Activated CD8-positive, alpha-beta memory T cell treated with anti-CD3 and anti-CD28 coated beads, Interleukin-2, amount 10 ng/mL, durations not matched to agents 7 days and 5 days (primary cell): ENCODE results near the gene DAGLA. TPM values are rescaled to one million over a fixed set of nuclear protein-coding genes. Genes with fewer than 3 reads are reported as not detected.

ENCODE experiments used
- ATAC-seq: fragments of 150-1000 bp; cut with Tn5 transposase; one replicate; pipeline ENCODE4 v1.10.0; 2021; ENCODE audit warnings: moderate library complexity
- CTCF ChIA-PET: fragments of 350-600 bp; sonication (Branson Sonifier 250); formaldehyde crosslinking; loops from one replicate; lab custom pipeline; 2021; ENCODE audit warnings: antibody characterized with exemption; lab: Charles Lee
- DNase-seq: peaks from one replicate; pipeline ENCODE4 v3.0.0-alpha.2; 2020
- H3K27ac Mint-ChIP-seq: one replicate; pipeline ENCODE4 v1.8.0; 2021; ENCODE audit warnings: mild to moderate bottlenecking, mixed read lengths
- H3K27me3 Mint-ChIP-seq: one replicate; pipeline ENCODE4 v1.8.0; 2021; ENCODE audit warnings: mixed read lengths
- H3K36me3 Mint-ChIP-seq: one replicate; pipeline ENCODE4 v1.8.0; 2021; ENCODE audit warnings: mild to moderate bottlenecking, mixed read lengths
- H3K4me1 Mint-ChIP-seq: one replicate; pipeline ENCODE4 v1.8.0; 2021; ENCODE audit warnings: mixed read lengths
- H3K4me3 Mint-ChIP-seq: one replicate; pipeline ENCODE4 v1.8.0; 2021; ENCODE audit warnings: mild to moderate bottlenecking, moderate library complexity, mixed read lengths
- H3K9me3 Mint-ChIP-seq: one replicate; pipeline ENCODE4 v1.8.0; 2022; ENCODE audit warnings: low read depth, mixed read lengths
- total RNA-seq, 2 experiments: library from RNA; stranded (reverse); gene quantifications; one replicate each; pipeline ENCODE4 v1.2.3, GENCODE V29; 2021

The DAGLA gene, protein sequence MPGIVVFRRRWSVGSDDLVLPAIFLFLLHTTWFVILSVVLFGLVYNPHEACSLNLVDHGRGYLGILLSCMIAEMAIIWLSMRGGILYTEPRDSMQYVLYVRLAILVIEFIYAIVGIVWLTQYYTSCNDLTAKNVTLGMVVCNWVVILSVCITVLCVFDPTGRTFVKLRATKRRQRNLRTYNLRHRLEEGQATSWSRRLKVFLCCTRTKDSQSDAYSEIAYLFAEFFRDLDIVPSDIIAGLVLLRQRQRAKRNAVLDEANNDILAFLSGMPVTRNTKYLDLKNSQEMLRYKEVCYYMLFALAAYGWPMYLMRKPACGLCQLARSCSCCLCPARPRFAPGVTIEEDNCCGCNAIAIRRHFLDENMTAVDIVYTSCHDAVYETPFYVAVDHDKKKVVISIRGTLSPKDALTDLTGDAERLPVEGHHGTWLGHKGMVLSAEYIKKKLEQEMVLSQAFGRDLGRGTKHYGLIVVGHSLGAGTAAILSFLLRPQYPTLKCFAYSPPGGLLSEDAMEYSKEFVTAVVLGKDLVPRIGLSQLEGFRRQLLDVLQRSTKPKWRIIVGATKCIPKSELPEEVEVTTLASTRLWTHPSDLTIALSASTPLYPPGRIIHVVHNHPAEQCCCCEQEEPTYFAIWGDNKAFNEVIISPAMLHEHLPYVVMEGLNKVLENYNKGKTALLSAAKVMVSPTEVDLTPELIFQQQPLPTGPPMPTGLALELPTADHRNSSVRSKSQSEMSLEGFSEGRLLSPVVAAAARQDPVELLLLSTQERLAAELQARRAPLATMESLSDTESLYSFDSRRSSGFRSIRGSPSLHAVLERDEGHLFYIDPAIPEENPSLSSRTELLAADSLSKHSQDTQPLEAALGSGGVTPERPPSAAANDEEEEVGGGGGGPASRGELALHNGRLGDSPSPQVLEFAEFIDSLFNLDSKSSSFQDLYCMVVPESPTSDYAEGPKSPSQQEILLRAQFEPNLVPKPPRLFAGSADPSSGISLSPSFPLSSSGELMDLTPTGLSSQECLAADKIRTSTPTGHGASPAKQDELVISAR
- not detected for total RNA-seq

DNA sequence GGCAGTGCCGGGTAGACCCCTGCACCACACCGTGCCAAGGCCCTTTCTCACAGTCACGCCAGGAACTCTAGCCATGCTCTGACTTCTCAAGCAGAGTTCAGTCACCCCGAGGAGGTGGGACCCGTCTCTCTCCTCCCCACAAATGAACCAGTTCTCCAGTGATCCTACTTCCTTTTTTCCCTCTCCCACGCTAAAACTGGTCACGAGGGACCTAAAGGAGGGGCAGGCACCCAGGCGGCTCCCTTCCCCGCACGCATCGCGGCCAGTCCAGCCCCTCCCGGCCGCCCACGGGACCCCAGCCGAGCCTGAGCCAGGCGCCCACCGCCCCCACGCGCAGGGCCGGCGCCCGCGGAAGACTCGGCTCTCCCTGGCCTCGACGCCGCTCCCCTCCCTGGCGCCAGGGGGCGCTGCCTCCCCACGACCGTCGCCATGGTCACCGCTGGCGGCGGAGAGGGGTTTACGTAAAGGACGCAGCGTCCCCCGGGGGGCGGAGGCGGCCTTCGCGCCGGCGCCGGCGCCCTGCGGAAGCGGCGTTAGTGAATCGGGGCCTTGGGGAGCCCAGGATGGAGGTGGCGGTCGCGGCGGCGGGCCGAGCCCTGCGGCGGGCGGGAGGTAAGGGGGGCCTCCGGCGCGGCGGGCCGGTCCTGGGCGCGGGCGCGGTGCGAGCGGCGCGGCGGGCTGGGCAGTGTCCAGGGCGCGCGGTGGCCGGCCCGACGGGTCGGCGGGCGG, at the start of gene DAGLA:
Gene DAGLA (plus strand): TSS at position 499 of the 729 bp plus-strand sequence. CDS start 39,765 bp downstream, outside the sequence.
- Mint-ChIP-seq H3K36me3 (no peaks in the 10 kb centered on the region), H3K4me3 (peak within 1 kb of the TSS; percentile 20), H3K4me1 (peaks cover 3% of the 10 kb centered on the region), H3K9me3 (no peaks in the 10 kb centered on the region), H3K27me3 (peaks cover 34% of the 10 kb centered on the region), H3K27ac (no peak within 1 kb of the TSS)
- peak; percentile 72 for DNase-seq
- CTCF ChIA-PET, result interaction anchor here (0.9 to 6.1 kb wide), 8 partner anchors 23 to 108 kb away, joined by 3 to 54 read pairs (median 4); no protein-coding TSS in a partner anchor
- ATAC-seq, result peak; percentile 79

DNA sequence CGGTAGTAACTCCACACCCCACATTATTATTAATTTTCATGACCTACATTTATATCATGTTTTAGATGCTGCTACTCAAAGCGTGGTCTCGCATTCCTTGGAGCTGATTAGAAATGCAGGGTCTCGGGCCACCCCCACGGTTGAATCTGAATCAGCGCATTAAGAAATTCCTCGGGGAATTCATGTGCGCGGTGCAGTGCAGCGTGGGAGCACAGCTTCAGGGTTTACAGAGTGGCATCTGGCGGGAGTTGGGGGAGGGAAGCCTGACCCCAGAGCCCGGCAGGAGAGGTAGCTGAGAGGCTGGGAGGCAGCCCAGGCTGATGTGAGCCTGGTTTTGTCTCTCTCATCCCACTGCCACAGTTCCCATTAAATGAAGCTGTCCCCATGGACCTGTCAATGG, 48.1 kb upstream of the DAGLA start:
- no peak overlapping the region for H3K27ac Mint-ChIP-seq
- CTCF ChIA-PET, result no interaction called here
- H3K36me3 Mint-ChIP-seq, result no peaks in the 10 kb centered on the region
- DNase-seq (no peak), ATAC-seq (no peak)
- no peak overlapping the region for H3K4me3 Mint-ChIP-seq
- H3K27me3 Mint-ChIP-seq, result peaks cover 8% of the 10 kb centered on the region
- peaks cover 7% of the 10 kb centered on the region for H3K4me1 Mint-ChIP-seq
- no peaks in the 10 kb centered on the region for H3K9me3 Mint-ChIP-seq

DNA sequence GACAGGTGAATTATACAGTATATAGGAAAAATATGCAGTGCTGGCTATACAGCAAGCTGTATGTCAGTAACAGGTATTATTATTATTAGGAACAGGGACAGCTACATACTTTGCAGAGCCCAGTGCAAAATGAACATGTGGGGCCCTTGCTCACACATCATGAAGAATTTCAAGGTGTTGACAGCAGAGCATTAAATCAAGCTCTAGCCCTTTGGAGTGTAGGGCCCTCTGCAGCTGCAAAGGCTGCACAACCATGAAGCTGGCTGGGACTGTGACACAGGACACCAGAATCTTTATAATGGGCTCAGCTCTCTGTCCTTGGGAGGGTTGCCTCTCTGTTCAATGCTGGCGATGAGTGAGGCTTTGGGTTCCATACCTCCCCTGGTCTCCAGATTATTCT, 44.9 kb upstream of the DAGLA start:
- Mint-ChIP-seq H3K27ac (no peak overlapping the region), H3K9me3 (no peaks in the 10 kb centered on the region), H3K4me1 (no peaks in the 10 kb centered on the region), H3K4me3 (no peak overlapping the region), H3K36me3 (no peaks in the 10 kb centered on the region), H3K27me3 (peaks cover 3% of the 10 kb centered on the region)
- no peak for ATAC-seq
- no peak for DNase-seq
- CTCF ChIA-PET, result interaction anchor here (0.9 to 1.3 kb wide), 4 partner anchors 37 to 159 kb away, joined by 3 to 5 read pairs (median 3); no protein-coding TSS in a partner anchor

DNA sequence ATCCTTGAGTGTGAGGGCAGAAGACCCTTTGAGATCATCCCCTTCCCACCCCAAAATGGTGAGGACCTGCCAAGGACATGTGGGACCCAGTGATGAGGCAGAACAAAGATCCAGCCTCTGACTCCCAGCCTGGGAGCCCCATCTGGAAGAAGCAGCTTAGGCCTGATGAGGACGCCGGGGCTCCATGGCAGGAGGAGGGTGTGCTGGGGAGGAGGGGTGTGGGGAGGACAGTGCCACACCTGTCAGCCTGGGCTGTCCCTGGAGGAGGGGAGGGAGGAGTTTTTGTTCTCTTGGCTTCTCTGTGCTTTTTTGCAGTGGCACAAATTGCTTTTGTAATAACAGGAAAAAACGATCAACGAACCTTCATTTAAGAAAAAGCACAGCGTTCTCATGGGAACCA, 44.4 kb upstream of the DAGLA start:
- DNase-seq (no peak), ATAC-seq (no peak)
- Mint-ChIP-seq H3K9me3 (no peaks in the 10 kb centered on the region), H3K4me1 (no peaks in the 10 kb centered on the region), H3K36me3 (no peaks in the 10 kb centered on the region), H3K27me3 (peaks cover 3% of the 10 kb centered on the region), H3K4me3 (no peak overlapping the region), H3K27ac (no peak overlapping the region)
- CTCF ChIA-PET, result interaction anchor here (0.9 to 1.3 kb wide), 4 partner anchors 36 to 159 kb away, joined by 3 to 5 read pairs (median 3); no protein-coding TSS in a partner anchor

DNA sequence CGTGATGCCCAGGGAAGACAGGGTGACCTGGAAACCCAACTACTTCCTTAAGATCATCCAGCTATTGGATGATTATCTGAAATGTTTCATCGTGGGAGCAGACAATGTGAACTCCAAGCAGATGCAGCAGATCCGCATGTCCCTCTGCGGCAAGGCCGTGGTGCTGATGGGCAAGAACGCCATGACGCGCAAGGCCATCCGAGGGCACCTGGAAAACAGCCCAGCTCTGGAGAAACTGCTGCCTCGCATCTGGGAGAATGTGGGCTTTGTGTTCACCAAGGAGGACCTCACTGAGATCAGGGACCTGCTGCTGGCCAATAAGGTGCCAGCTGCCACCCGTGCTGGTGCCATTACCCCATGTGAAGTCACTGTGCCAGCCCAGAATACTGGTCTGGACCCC, 43.5 kb upstream of the DAGLA start:
- CTCF ChIA-PET, result interaction anchor here (1.0 kb wide), 1 partner anchor 120 kb away, joined by 3 read pairs; no protein-coding TSS in a partner anchor
- Mint-ChIP-seq H3K27me3 (no peaks in the 10 kb centered on the region), H3K27ac (no peak overlapping the region), H3K36me3 (no peaks in the 10 kb centered on the region), H3K9me3 (no peaks in the 10 kb centered on the region), H3K4me1 (no peaks in the 10 kb centered on the region), H3K4me3 (no peak overlapping the region)
- no peak for ATAC-seq
- no peak for DNase-seq

DNA sequence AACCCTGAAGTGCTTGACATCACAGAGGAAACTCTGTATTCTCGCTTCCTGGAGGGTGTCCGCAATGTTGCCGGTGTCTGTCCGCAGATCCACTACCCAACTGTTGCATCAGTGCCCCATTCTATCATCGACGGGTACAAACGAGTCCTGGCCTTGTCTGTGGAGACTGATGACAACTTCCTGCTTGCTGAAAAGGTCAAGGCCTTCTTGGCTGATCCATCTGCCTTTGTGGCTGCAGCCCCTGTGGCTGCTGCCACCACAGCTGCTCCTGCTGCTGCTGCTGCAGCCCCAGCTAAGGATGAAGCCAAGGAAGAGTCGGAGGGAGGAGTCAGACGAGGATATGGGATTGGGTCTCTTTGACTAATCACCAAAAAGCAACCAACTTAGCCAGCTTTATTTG, 42.9 kb upstream of the DAGLA start:
- CTCF ChIA-PET, result interaction anchor here (1.1 to 2.9 kb wide), 5 partner anchors 11 to 120 kb away, joined by 3 to 22 read pairs (median 4); no protein-coding TSS in a partner anchor

DNA sequence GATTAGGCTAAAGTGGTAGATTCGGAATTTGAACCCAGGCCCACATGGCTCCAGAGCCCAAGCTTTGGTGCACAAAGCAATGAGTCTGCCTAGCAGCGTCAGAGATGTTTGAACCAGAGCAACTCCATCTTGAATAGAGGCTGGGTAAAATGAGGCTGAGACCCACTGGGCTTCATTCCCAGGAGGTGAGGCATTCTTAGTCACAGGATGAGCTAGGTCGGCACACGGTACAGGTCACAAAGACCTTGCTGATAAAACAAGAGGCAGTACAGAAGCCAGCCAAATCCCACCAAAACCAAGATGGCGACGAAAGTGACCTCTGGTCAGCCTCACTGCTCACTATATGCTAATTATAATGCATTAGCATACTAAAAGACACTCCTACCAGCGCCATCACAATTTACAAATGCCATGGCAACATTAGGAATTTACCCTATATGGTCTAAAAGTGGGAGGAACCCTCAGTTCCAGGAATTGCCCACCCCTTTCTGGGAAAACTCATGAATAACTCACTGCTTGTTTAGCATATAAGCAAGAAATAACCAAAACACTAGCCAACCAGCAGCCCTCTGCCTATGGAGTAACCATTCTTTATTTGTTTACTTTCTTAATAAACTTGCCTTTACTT, 40.3 kb upstream of the DAGLA start:
- ATAC-seq, result no peak
- DNase-seq, result no peak
- no peaks in the 10 kb centered on the region for H3K36me3 Mint-ChIP-seq
- H3K27me3 Mint-ChIP-seq, result peaks cover 3% of the 10 kb centered on the region
- no peak overlapping the region for H3K4me3 Mint-ChIP-seq
- no peaks in the 10 kb centered on the region for H3K9me3 Mint-ChIP-seq
- H3K27ac Mint-ChIP-seq, result no peak overlapping the region
- H3K4me1 Mint-ChIP-seq, result no peaks in the 10 kb centered on the region
- CTCF ChIA-PET, result interaction anchor here (1.1 to 2.9 kb wide), 4 partner anchors 9 to 162 kb away, joined by 3 to 22 read pairs (median 9); no protein-coding TSS in a partner anchor

More for the DNA sequence above, 42.9 kb upstream of the DAGLA start:
- H3K4me3 Mint-ChIP-seq, result no peak overlapping the region
- H3K36me3 Mint-ChIP-seq, result no peaks in the 10 kb centered on the region
- no peak for DNase-seq
- H3K4me1 Mint-ChIP-seq, result no peaks in the 10 kb centered on the region
- H3K9me3 Mint-ChIP-seq, result no peaks in the 10 kb centered on the region
- H3K27me3 Mint-ChIP-seq, result no peaks in the 10 kb centered on the region
- ATAC-seq, result no peak
- no peak overlapping the region for H3K27ac Mint-ChIP-seq

DNA sequence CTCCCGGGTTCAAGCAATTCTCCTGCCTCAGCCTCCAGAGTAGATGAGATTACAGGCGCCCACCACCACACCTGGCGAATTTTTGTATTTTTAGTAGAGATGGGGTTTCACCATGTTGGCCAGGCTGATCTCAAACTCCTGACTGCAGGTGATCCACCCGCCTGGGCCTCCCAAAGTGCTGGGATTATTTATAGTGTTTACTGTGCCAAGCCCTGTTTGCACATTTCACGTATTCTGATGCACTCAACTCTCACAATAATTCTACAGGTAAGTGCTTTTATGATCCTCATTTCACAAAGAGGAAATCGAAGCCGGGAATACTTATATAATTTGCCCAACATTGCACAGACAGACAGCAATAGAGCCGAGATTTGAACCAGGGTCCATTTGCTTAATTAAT, 38.0 kb upstream of the DAGLA start:
- Mint-ChIP-seq H3K27ac (no peak overlapping the region), H3K4me3 (no peak overlapping the region), H3K4me1 (no peaks in the 10 kb centered on the region), H3K9me3 (no peaks in the 10 kb centered on the region), H3K27me3 (peaks cover 3% of the 10 kb centered on the region), H3K36me3 (no peaks in the 10 kb centered on the region)
- ATAC-seq, result no peak
- DNase-seq, result no peak
- CTCF ChIA-PET, result no interaction called here

DNA sequence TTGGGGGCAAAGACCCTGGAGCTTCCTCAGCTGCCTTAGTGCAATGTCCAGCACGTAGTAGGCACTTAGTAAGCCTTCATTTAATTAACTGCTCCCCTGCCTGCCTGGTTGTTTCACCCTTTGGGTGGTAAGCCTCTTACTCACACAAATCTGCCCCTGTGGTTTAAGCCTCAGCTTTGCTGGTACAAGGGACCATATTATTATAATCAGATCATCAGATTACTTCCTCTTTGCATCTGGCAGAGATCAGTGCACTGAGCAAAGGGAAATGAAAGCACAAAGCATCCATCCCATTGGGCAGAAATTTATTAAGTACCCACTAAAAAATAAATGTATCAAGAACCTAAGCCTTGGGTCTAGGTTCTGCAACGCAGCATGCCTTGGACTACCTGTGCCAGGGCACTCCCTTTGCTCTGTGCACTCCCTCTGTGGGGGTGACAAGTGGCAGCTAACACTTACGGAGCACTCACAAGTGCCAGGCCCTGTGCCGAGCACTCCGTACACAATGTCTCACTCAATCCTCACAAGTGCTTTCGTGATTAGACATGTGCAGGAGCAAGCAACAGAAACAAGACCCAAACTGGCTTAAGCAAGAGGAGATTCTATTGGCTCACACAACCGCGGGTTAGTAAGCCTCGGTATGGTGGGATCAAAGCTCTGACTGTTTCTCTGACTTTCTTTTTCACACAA, 34.9 kb upstream of the DAGLA start:
- H3K9me3 Mint-ChIP-seq, result no peaks in the 10 kb centered on the region
- no peaks in the 10 kb centered on the region for H3K36me3 Mint-ChIP-seq
- no peaks in the 10 kb centered on the region for H3K4me1 Mint-ChIP-seq
- CTCF ChIA-PET, result interaction anchor here (0.5 kb wide), 1 partner anchor 108 kb away, joined by 3 read pairs; no protein-coding TSS in a partner anchor
- no peak for DNase-seq
- H3K27ac Mint-ChIP-seq, result no peak overlapping the region
- H3K4me3 Mint-ChIP-seq, result no peak overlapping the region
- H3K27me3 Mint-ChIP-seq, result peaks cover 3% of the 10 kb centered on the region
- ATAC-seq, result no peak

DNA sequence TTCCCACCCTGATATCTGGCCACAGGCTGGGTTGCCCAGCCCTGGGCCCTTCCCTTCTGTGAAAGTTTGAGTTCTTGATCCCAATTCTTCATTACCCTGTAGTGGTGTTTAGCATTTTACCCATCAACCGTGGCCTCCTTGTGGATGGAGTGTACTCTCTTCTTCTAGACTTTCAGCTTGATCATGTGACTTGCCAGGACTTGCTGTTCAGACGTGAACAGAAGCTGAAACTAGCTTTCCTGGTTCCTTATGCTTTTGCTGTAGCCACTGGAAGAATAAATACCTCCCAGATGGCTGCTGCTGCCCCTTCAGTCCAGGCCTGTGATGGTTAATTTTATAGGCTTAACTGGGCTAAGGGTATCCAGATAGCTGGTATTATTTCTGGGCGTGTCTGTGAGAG, 32.7 kb upstream of the DAGLA start:
- H3K36me3 Mint-ChIP-seq, result no peaks in the 10 kb centered on the region
- no peak overlapping the region for H3K27ac Mint-ChIP-seq
- peaks cover 7% of the 10 kb centered on the region for H3K27me3 Mint-ChIP-seq
- no peaks in the 10 kb centered on the region for H3K9me3 Mint-ChIP-seq
- ATAC-seq, result no peak
- no peak overlapping the region for H3K4me3 Mint-ChIP-seq
- CTCF ChIA-PET, result interaction anchor here (1.2 to 4.1 kb wide), 3 partner anchors 9 to 86 kb away, joined by 3 to 22 read pairs (median 3); no protein-coding TSS in a partner anchor
- DNase-seq, result no peak
- no peaks in the 10 kb centered on the region for H3K4me1 Mint-ChIP-seq

DNA sequence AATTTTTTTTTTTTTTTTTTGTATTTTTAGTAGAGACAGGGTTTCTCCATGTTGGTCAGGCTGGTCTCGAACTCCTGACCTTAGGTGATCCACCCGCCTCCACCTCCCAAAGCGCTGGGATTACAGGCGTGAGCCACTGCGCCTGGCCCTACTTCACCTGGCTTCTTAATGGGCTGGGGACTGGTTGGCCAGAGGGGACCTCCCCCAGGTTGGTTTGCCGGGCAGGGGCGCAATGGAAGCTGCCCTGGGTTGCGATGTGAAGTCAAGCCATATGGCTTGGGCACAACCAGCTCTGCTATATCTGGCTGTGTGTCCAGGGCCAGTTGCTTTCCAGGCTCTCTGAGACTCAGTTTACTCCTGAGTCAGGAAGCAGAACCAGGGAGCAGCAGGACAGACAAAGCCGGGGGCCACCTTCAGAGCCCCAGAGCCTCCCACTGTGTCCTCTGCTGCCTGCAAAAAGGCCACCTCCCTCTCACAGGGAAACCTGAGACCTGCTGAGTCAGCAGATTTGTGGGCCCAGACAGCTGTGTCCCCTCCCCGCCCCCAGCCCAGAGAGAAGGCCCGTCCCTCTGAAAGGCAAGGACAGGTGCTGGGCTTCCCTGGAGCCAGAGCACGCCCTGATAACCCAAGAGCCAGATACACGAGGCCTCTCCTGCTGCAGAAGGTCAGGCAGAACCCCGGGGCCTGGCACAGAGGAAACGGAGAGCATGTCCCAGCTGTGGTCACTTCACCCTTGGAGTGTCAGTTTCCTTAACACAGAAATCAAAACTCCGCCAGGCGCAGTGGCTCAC, 29.2 kb upstream of the DAGLA start:
- no peaks in the 10 kb centered on the region for H3K36me3 Mint-ChIP-seq
- CTCF ChIA-PET, result interaction anchor here (1.7 to 4.1 kb wide), 2 partner anchors 13 kb away, joined by 4 to 22 read pairs; no protein-coding TSS in a partner anchor

More for the DNA sequence above, 29.2 kb upstream of the DAGLA start:
- H3K27me3 Mint-ChIP-seq, result peaks cover 27% of the 10 kb centered on the region
- H3K9me3 Mint-ChIP-seq, result no peaks in the 10 kb centered on the region
- no peak overlapping the region for H3K4me3 Mint-ChIP-seq
- no peaks in the 10 kb centered on the region for H3K4me1 Mint-ChIP-seq
- ATAC-seq, result no peak
- no peak overlapping the region for H3K27ac Mint-ChIP-seq
- no peak for DNase-seq
